H1 (cell line): Measurements from ENCODE around the gene APOBR. TPM values are rescaled to one million over a fixed set of nuclear protein-coding genes. Genes with fewer than 3 reads are reported as not detected.

Source experiments
- CTCF ChIA-PET: fragments of 300-600 bp; sonication (Branson Sonifier 250); formaldehyde crosslinking; loops from one replicate; lab custom pipeline; 2021; ENCODE audit not compliant: partially characterized antibody; lab: Charles Lee
- POLR2A ChIA-PET: fragments of 300-600 bp; sonication (Branson Sonifier 250); formaldehyde crosslinking; loops from one replicate; lab custom pipeline; 2021; ENCODE audit warnings: inconsistent platforms; ENCODE audit not compliant: partially characterized antibody; lab: Charles Lee
- DNase-seq, 2 experiments: peaks; one replicate each; pipeline versions ENCODE4 v3.0.0 to v3.0.0-alpha.2; 2010 to 2022; ENCODE audit warnings: low spot score in 2 of 2, low read depth in 1 of 2, mixed read lengths in 1 of 2
- FAIRE-seq: peaks from 2 replicates; lab custom pipeline; 2011; peaks lifted over from hg19 to GRCh38; lab: Jason Lieb, UNC
- H2AFZ ChIP-seq: 2 replicates; pipeline ENCODE4 v1.8.1; 2012; ENCODE audit warnings: low read length, inconsistent platforms
- H2AK5ac ChIP-seq: 2 replicates; pipeline ENCODE4 v1.6.1; 2013; ENCODE audit warnings: low read depth, low read length
- H2BK120ac ChIP-seq: replicated peaks from 2 replicates; pipeline ENCODE3; 2013; ENCODE audit warnings: low read depth, low read length, inconsistent platforms
- H2BK12ac ChIP-seq: 2 replicates; pipeline ENCODE4 v1.6.1; 2013; ENCODE audit warnings: low read depth, low read length
- H2BK15ac ChIP-seq: 2 replicates; pipeline ENCODE4 v1.6.1; 2013; ENCODE audit warnings: low read length
- H2BK20ac ChIP-seq: 2 replicates; pipeline ENCODE4 v1.6.1; 2013; ENCODE audit warnings: low read length
- H2BK5ac ChIP-seq: 2 replicates; pipeline ENCODE4 v1.6.1; 2013; ENCODE audit warnings: low read depth, low read length
- H3K14ac ChIP-seq: 2 replicates; pipeline ENCODE4 v1.6.1; 2013; ENCODE audit warnings: inconsistent platforms; ENCODE audit not compliant: insufficient read length
- H3K18ac ChIP-seq: 2 replicates; pipeline ENCODE4 v1.6.1; 2013; ENCODE audit warnings: low read length; ENCODE audit errors: extremely low read depth
- H3K23ac ChIP-seq: 2 replicates; pipeline ENCODE4 v1.6.1; 2013; ENCODE audit warnings: inconsistent platforms; ENCODE audit not compliant: insufficient read length
- H3K23me2 ChIP-seq: 2 replicates; pipeline ENCODE4 v1.6.1; 2013; ENCODE audit warnings: low read depth, low read length
- H3K27ac ChIP-seq: 2 replicates; pipeline ENCODE4 v1.6.1; 2011; ENCODE audit warnings: low read depth, low read length, inconsistent platforms
- H3K27me3 ChIP-seq, 4 experiments: replicated peaks in 1 of 4; 1 replicate in 1 of 4; 2 replicates in 3 of 4; pipeline versions ENCODE4 v1.6.1 to v1.8.1; 2011 to 2013; ENCODE audit warnings: low read length in 3 of 4, mild to moderate bottlenecking in 3 of 4, inconsistent platforms in 2 of 4, mixed read lengths in 2 of 4, moderate library complexity in 1 of 4; ENCODE audit not compliant: control insufficient read depth in 3 of 4, insufficient read depth in 3 of 4; ENCODE audit errors: extremely low read depth in 1 of 4
- H3K36me3 ChIP-seq, 4 experiments: 2 replicates each; pipeline versions ENCODE4 v1.6.1 to v1.8.1; 2011 to 2013; ENCODE audit warnings: mild to moderate bottlenecking in 4 of 4, low read length in 3 of 4, moderate library complexity in 2 of 4, control low read depth in 1 of 4, inconsistent platforms in 1 of 4; ENCODE audit not compliant: insufficient read depth in 4 of 4, control insufficient read depth in 2 of 4
- H3K4ac ChIP-seq: replicated peaks from 2 replicates; pipeline ENCODE3; 2013; ENCODE audit warnings: low read length, low read depth, mixed read lengths, inconsistent platforms; ENCODE audit not compliant: insufficient read length
- H3K4me1 ChIP-seq, 4 experiments: replicated peaks in 1 of 4; 1 replicate in 1 of 4; 2 replicates in 3 of 4; pipeline versions ENCODE4 v1.6.1 to v1.8.1; 2011 to 2013; ENCODE audit warnings: low read length in 3 of 4, inconsistent platforms in 2 of 4, mixed read lengths in 1 of 4; ENCODE audit not compliant: insufficient read depth in 4 of 4, control insufficient read depth in 3 of 4
- H3K4me2 ChIP-seq, 2 experiments: 2 replicates each; pipeline versions ENCODE4 v1.6.1 to v1.8.1; 2011 to 2013; ENCODE audit warnings: low read depth in 2 of 2, low read length in 2 of 2, control low read depth in 1 of 2, inconsistent platforms in 1 of 2, mild to moderate bottlenecking in 1 of 2; ENCODE audit not compliant: insufficient read depth in 1 of 2
- H3K4me3 ChIP-seq, 4 experiments: fragments of 200-600, 300-600 bp in 1 of 4; sonication (generic), shearing (Covaris generic), sonication (Bioruptor Twin) in 1 of 4; 2 replicates each; pipeline versions ENCODE4 v1.5.1 to v1.8.1; 2011 to 2016; ENCODE audit warnings: low read length in 4 of 4, low read depth in 3 of 4, control low read depth in 2 of 4, inconsistent platforms in 2 of 4, mild to moderate bottlenecking in 2 of 4, mixed read lengths in 1 of 4, moderate library complexity in 1 of 4; ENCODE audit not compliant: insufficient read depth in 2 of 4; ENCODE audit errors: extremely low read depth in 1 of 4
- H3K56ac ChIP-seq: replicated peaks from 2 replicates; pipeline ENCODE3; 2013; ENCODE audit warnings: low read depth, mild to moderate bottlenecking, mixed read lengths, low read length, inconsistent platforms; ENCODE audit not compliant: insufficient read length
- H3K79me1 ChIP-seq: 2 replicates; pipeline ENCODE4 v1.6.1; 2013; ENCODE audit warnings: low read depth, low read length, control low read depth
- H3K79me2 ChIP-seq, 2 experiments: 2 replicates each; pipeline versions ENCODE4 v1.6.1 to v1.8.1; 2012 to 2013; ENCODE audit warnings: low read length in 2 of 2, mild to moderate bottlenecking in 2 of 2, inconsistent platforms in 1 of 2; ENCODE audit not compliant: insufficient read depth in 2 of 2, control insufficient read depth in 1 of 2
- H3K9ac ChIP-seq, 4 experiments: replicated peaks in 1 of 4; 1 replicate in 1 of 4; 2 replicates in 3 of 4; pipeline versions ENCODE4 v1.6.1 to v1.8.1; 2011 to 2013; ENCODE audit warnings: low read depth in 3 of 4, low read length in 3 of 4, control low read depth in 2 of 4, mild to moderate bottlenecking in 2 of 4, moderate library complexity in 2 of 4, inconsistent platforms in 1 of 4; ENCODE audit errors: extremely low read depth in 1 of 4
- H3K9me3 ChIP-seq, 2 experiments: 2 replicates each; pipeline versions ENCODE4 v1.6.1 to v1.8.1; 2012 to 2013; ENCODE audit warnings: mild to moderate bottlenecking in 2 of 2, moderate library complexity in 2 of 2, control low read depth in 1 of 2, inconsistent platforms in 1 of 2, low read depth in 1 of 2, low read length in 1 of 2, mixed read lengths in 1 of 2; ENCODE audit not compliant: insufficient read depth in 2 of 2
- H4K20me1 ChIP-seq, 2 experiments: replicated peaks in 1 of 2; 2 replicates each; pipeline versions ENCODE3 to v1.8.1; 2011 to 2013; ENCODE audit warnings: inconsistent platforms in 2 of 2, low read length in 2 of 2, mild to moderate bottlenecking in 1 of 2; ENCODE audit not compliant: insufficient read depth in 2 of 2, control insufficient read depth in 1 of 2
- H4K5ac ChIP-seq: 2 replicates; pipeline ENCODE4 v1.6.1; 2013; ENCODE audit warnings: low read length, low read depth, mixed read lengths, inconsistent platforms; ENCODE audit not compliant: insufficient read length
- H4K8ac ChIP-seq: 2 replicates; pipeline ENCODE4 v1.8.0; 2013; ENCODE audit warnings: mild to moderate bottlenecking, moderate library complexity, low read length, inconsistent platforms; ENCODE audit not compliant: insufficient read depth; ENCODE audit errors: extremely low read depth
- H4K91ac ChIP-seq: replicated peaks from 2 replicates; pipeline ENCODE3; 2013; ENCODE audit warnings: low read length, mixed read lengths, inconsistent platforms; ENCODE audit not compliant: insufficient read length
- CREB1 ChIP-seq: IDR thresholded peaks from 2 replicates; pipeline ENCODE4 v1.6.1; 2012; ENCODE audit warnings: inconsistent platforms
- NANOG ChIP-seq: IDR thresholded peaks from 2 replicates; pipeline ENCODE4 v1.6.1; 2011; ENCODE audit warnings: low read length, low read depth, mild to moderate bottlenecking, inconsistent platforms; ENCODE audit not compliant: insufficient read depth, poor library complexity, severe bottlenecking
- NRF1 ChIP-seq: IDR thresholded peaks from 2 replicates; pipeline ENCODE4 v1.6.1; 2011; ENCODE audit warnings: mild to moderate bottlenecking, low read depth, low read length, improper control_type of control experiment
- POU5F1 ChIP-seq: IDR thresholded peaks from 2 replicates; pipeline ENCODE4 v1.6.1; 2011; ENCODE audit warnings: low read depth, mild to moderate bottlenecking, low read length, moderate library complexity
- SAP30 ChIP-seq: fragments of 300-600 bp; sonication (generic); IDR thresholded peaks from 2 replicates; pipeline ENCODE4 v1.7.1; 2012; ENCODE audit warnings: low read length, moderate library complexity, mild to moderate bottlenecking, inconsistent platforms; ENCODE audit not compliant: insufficient read depth, insufficient replicate concordance
- SIX5 ChIP-seq: IDR thresholded peaks from 2 replicates; pipeline ENCODE4 v1.6.1; 2011; ENCODE audit warnings: mild to moderate bottlenecking, low read depth, low read length
- TBP ChIP-seq: IDR thresholded peaks from 2 replicates; pipeline ENCODE4 v1.6.1; 2011; ENCODE audit warnings: low read depth, low read length, improper control_type of control experiment
- TCF12 ChIP-seq: IDR thresholded peaks from 2 replicates; pipeline ENCODE4 v1.6.1; 2011; ENCODE audit warnings: low read depth, mild to moderate bottlenecking, low read length
- YY1 ChIP-seq: IDR thresholded peaks from 2 replicates; pipeline ENCODE4 v1.6.1; 2011; ENCODE audit warnings: low read depth, mild to moderate bottlenecking, low read length
- WGBS, 2 experiments: shearing (Covaris generic) in 1 of 2; methylation state at CpG; one replicate each; pipeline versions ENCODE4 v1.1.6 to v1.1.7; 2013 to 2015; ENCODE audit warnings: low lambda C conversion rate in 2 of 2, mixed read lengths in 2 of 2, inconsistent platforms in 1 of 2, low coverage in 1 of 2, missing lambda C conversion rate in 1 of 2; ENCODE audit not compliant: insufficient replicate concordance in 2 of 2, insufficient coverage in 1 of 2, insufficient read length in 1 of 2; ENCODE audit errors: extremely low coverage in 1 of 2, missing lambda C conversion rate in 1 of 2; 5-methylcytosine and 5-hydroxymethylcytosine counted together
- polyA plus RNA-seq, 7 experiments: library from polyadenylated mRNA; depleted of rRNA in 3 of 7; stranded (reverse) in 5 of 7; unstranded in 2 of 7; fragments of >200 nt in 5 of 7; fragments of 200-250 nt in 2 of 7; gene quantifications; 1 replicate in 5 of 7; 2 replicates in 1 of 7; 4 replicates in 1 of 7; pipeline versions ENCODE4 v1.2.1 to v1.2.3, GENCODE V29; 2011 to 2013; ENCODE audit warnings: missing spikeins in 2 of 7, mixed read lengths in 2 of 7
- total RNA-seq: library from RNA; stranded (reverse); fragmentation: NEBNext Ultra II Directional; extraction: Animal tissue kit (Norgen Biotek cat#: 25700); gene quantifications from 2 replicates; pipeline ENCODE4 v1.2.1, GENCODE V29; 2021

Gene APOBR
- total and polyA plus RNA-seq, 2 of the 8 experiments (the other 6 are each of a cell fraction or from before 2014, with no cell fraction given), result not detected

DNA sequence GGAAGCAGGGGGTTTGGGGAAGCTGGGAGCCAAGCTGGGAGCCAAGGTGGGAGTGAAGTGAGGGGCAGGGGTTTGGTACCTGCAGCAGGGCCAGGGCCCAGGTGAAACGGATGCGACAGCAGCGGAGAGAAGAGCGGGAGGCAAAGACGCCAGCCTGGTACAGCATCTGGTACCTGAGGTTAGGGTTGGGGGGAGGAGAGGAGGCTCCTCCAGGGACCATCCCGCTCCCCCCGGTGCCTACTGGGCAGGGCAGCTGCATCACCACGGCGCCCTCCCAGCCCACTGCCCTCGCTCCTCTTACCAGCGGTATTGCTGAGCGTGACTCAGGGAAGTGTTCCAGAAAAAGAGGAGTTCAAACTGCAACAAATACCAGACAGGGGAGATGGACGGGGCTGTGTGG is 12.4 kb upstream of the APOBR start:
- Histone ChIP-seq H3K9ac (no peak overlapping the region), H3K4me1 (no peaks in the 10 kb centered on the region), H3K4ac (no peak overlapping the region), H2AFZ (no peak overlapping the region), H3K79me1 (no peaks in the 10 kb centered on the region), H4K91ac (no peak overlapping the region), H2BK5ac (no peak overlapping the region), H4K5ac (no peak overlapping the region), H3K23me2 (no peaks in the 10 kb centered on the region), H3K4me2 (no peak overlapping the region), H4K20me1 (peaks cover 0 to 3% of the 10 kb centered on the region in 2 experiments), H3K36me3 (peaks cover 0 to 2% (median 0%) of the 10 kb centered on the region in 4 experiments; a peak in 1 of 8 replicates), H2BK120ac (no peak overlapping the region), H3K4me3 (no peak overlapping the region), H3K79me2 (no peaks in the 10 kb centered on the region), H3K9me3 (no peaks in the 10 kb centered on the region), H3K27ac (no peak overlapping the region), H2BK12ac (no peak overlapping the region), H2AK5ac (no peak overlapping the region), H2BK15ac (no peak overlapping the region), H3K27me3 (no peaks in the 10 kb centered on the region), H2BK20ac (no peak overlapping the region), H3K56ac (no peak overlapping the region), H4K8ac (peak overlapping the region; percentile 51; the same call in 1 of the 2 replicates), H3K18ac (no peak overlapping the region), H3K23ac (no peak overlapping the region), H3K14ac (no peak overlapping the region)
- ChIA-PET POLR2A (no interaction called here), CTCF (interaction anchor here (0.6 kb wide), 1 partner anchor 204 kb away, joined by 5 read pairs; no protein-coding TSS in a partner anchor)
- DNase-seq (no peak), FAIRE-seq (no peak)
- TF ChIP-seq NRF1, result no peak
- TF ChIP-seq NANOG, result no peak
- TF ChIP-seq SAP30, result no peak
- TF ChIP-seq POU5F1, result no peak
- TF ChIP-seq CREB1, result no peak
- TF ChIP-seq TBP, result no peak
- no peak for TF ChIP-seq SIX5
- no peak for TF ChIP-seq YY1
- no peak for TF ChIP-seq TCF12
- 97% methylated on average over 11 of the region's 13 CpGs; no CpG with 5 or more reads in 1 of the 2 experiments for WGBS, 2 experiments
